Keratinocyte (primary cell): ENCODE measurements around the gene ELOVL6. TPM values are rescaled to one million over a fixed set of nuclear protein-coding genes. Genes with fewer than 3 reads are reported as not detected.

Source experiments
- DNase-seq: peaks from one replicate; pipeline ENCODE4 v3.0.0-alpha.2; 2011; ENCODE audit warnings: low read depth, missing footprints, low spot score
- FAIRE-seq: peaks from 2 replicates; lab custom pipeline; 2011; peaks lifted over from hg19 to GRCh38; lab: Jason Lieb, UNC
- H2AFZ ChIP-seq: 2 replicates; pipeline ENCODE4 v1.6.0; 2012; ENCODE audit warnings: low read length, control low read depth, inconsistent platforms; ENCODE audit not compliant: control insufficient read depth
- H3K27ac ChIP-seq: 2 replicates; pipeline ENCODE4 v1.5.1; 2011; ENCODE audit warnings: low read length; ENCODE audit not compliant: control insufficient read depth, insufficient read depth
- H3K27me3 ChIP-seq: 3 replicates; pipeline ENCODE4 v1.6.0; 2011; ENCODE audit warnings: low read length; ENCODE audit not compliant: control insufficient read depth, insufficient read depth; ENCODE audit errors: extremely low read depth
- H3K36me3 ChIP-seq, 2 experiments: 2 replicates in 1 of 2; 3 replicates in 1 of 2; pipeline ENCODE4 v1.5.1; 2011; ENCODE audit warnings: low read length in 2 of 2, mild to moderate bottlenecking in 1 of 2; ENCODE audit not compliant: control insufficient read depth in 2 of 2, insufficient read depth in 2 of 2; ENCODE audit errors: extremely low read depth in 1 of 2
- H3K4me1 ChIP-seq: 3 replicates; pipeline ENCODE4 v1.5.1; 2011; ENCODE audit warnings: low read length; ENCODE audit not compliant: control insufficient read depth, insufficient read depth; ENCODE audit errors: extremely low read depth
- H3K4me2 ChIP-seq: 3 replicates; pipeline ENCODE4 v1.6.0; 2011; ENCODE audit warnings: low read depth, low read length; ENCODE audit not compliant: control insufficient read depth, insufficient read depth; ENCODE audit errors: extremely low read depth
- H3K4me3 ChIP-seq, 3 experiments: fragments of 200-600 bp in 1 of 3; sonication (generic) in 1 of 3; 2 replicates in 2 of 3; 3 replicates in 1 of 3; pipeline ENCODE4 v1.5.1; 2011 to 2016; ENCODE audit warnings: low read length in 3 of 3, mild to moderate bottlenecking in 3 of 3, control low read depth in 2 of 3, inconsistent platforms in 1 of 3, low read depth in 1 of 3, mixed read lengths in 1 of 3, mixed run types in 1 of 3, moderate library complexity in 1 of 3; ENCODE audit not compliant: control insufficient read depth in 2 of 3, insufficient read depth in 2 of 3; ENCODE audit errors: extremely low read depth in 1 of 3
- H3K79me2 ChIP-seq: 2 replicates; pipeline ENCODE4 v1.6.0; 2012; ENCODE audit warnings: low read length; ENCODE audit not compliant: control insufficient read depth, insufficient read depth
- H3K9ac ChIP-seq: 3 replicates; pipeline ENCODE4 v1.6.0; 2011; ENCODE audit warnings: low read length; ENCODE audit not compliant: control insufficient read depth, insufficient read depth; ENCODE audit errors: extremely low read depth
- H3K9me1 ChIP-seq: 3 replicates; pipeline ENCODE4 v1.6.0; 2011; ENCODE audit warnings: low read length; ENCODE audit not compliant: control insufficient read depth, insufficient read depth; ENCODE audit errors: extremely low read depth
- H3K9me3 ChIP-seq: 2 replicates; pipeline ENCODE4 v1.5.1; 2012; ENCODE audit warnings: low read depth, low read length; ENCODE audit not compliant: control insufficient read depth
- H4K20me1 ChIP-seq: 3 replicates; pipeline ENCODE4 v1.6.0; 2011; ENCODE audit warnings: low read length; ENCODE audit not compliant: control insufficient read depth, insufficient read depth; ENCODE audit errors: extremely low read depth
- EZH2 ChIP-seq: IDR thresholded peaks from one replicate; pipeline ENCODE4 v1.6.1; 2012; ENCODE audit warnings: inconsistent platforms, mild to moderate bottlenecking, low read length, moderate library complexity
- dilution Hi-C: fragments of 300-500 bp; cut with MboI; formaldehyde crosslinking; loops from one replicate; pipeline ENCODE4 v1.7.0; 2020; ENCODE audit warnings: low sequenced_read_pairs; ENCODE audit not compliant: extremely low pct_ligation_motif_present
- polyA plus RNA-seq, 5 experiments: library from polyadenylated mRNA; depleted of rRNA in 3 of 5; stranded (reverse) in 3 of 5; stranded (forward) in 1 of 5; unstranded in 1 of 5; fragments of >200 nt; gene quantifications; 1 replicate in 1 of 5; 2 replicates in 3 of 5; 3 replicates in 1 of 5; pipeline versions ENCODE4 v1.2.1 to v1.2.3, GENCODE V29; 2011 to 2012; ENCODE audit warnings: missing spikeins in 2 of 5, low read depth in 1 of 5, low replicate concordance in 1 of 5
- TF ChIP-seq, protein P1 (sequence below), 3 experiments: IDR thresholded peaks in 1 of 3; conservative IDR thresholded peaks in 1 of 3; optimal IDR thresholded peaks in 1 of 3; 2 replicates in 2 of 3; 3 replicates in 1 of 3; pipeline versions ENCODE3 to v1.5.1; 2011; ENCODE audit warnings: low read length in 3 of 3, mild to moderate bottlenecking in 3 of 3, moderate library complexity in 2 of 3, control low read depth in 1 of 3, inconsistent platforms in 1 of 3; ENCODE audit not compliant: insufficient read depth in 2 of 3; ENCODE audit errors: extremely low read depth in 1 of 3

ELOVL6 gene
- polyA plus RNA-seq, 1 donor (not counting 4 experiments of a cell fraction or from before 2014, with no cell fraction given) = 65.9 TPM

DNA sequence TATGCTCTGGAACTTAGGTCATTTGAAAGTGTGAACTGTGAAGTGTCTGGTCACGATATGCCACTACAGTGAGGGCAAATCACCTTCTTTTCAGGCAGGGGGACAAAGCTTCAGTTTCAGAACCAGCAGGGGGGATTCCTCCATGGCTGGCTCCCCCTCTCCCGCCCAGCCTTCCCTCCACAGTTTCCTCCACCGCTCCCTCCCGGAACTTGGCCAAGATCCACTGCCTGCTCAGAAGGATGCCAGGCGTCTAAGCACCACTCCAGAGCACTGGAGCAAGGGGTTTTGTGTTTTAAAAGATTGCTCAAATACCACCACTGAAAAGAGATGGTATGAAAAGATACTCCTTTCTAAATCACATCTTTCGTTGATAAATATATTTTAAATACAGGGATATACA is 126.9 kb downstream of the ELOVL6 start:
- FAIRE-seq = no peak
- no peaks in the 10 kb centered on the region for H3K9me3 ChIP-seq
- no peaks in the 10 kb centered on the region for H3K27me3 ChIP-seq
- no peak for DNase-seq
- H3K36me3 ChIP-seq = peaks cover 0 to 2% of the 10 kb centered on the region in 2 experiments
- no peaks in the 10 kb centered on the region for H3K4me1 ChIP-seq
- H2AFZ ChIP-seq = no peak overlapping the region
- H3K27ac ChIP-seq = no peak overlapping the region
- H4K20me1 ChIP-seq = no peaks in the 10 kb centered on the region
- no peaks in the 10 kb centered on the region for H3K9me1 ChIP-seq
- TF ChIP-seq, protein P1, sequence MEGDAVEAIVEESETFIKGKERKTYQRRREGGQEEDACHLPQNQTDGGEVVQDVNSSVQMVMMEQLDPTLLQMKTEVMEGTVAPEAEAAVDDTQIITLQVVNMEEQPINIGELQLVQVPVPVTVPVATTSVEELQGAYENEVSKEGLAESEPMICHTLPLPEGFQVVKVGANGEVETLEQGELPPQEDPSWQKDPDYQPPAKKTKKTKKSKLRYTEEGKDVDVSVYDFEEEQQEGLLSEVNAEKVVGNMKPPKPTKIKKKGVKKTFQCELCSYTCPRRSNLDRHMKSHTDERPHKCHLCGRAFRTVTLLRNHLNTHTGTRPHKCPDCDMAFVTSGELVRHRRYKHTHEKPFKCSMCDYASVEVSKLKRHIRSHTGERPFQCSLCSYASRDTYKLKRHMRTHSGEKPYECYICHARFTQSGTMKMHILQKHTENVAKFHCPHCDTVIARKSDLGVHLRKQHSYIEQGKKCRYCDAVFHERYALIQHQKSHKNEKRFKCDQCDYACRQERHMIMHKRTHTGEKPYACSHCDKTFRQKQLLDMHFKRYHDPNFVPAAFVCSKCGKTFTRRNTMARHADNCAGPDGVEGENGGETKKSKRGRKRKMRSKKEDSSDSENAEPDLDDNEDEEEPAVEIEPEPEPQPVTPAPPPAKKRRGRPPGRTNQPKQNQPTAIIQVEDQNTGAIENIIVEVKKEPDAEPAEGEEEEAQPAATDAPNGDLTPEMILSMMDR (optimal IDR thresholded peaks at IDR 0.05 in 1 of 3, IDR thresholded peaks at IDR 0.05 in 1 of 3, conservative IDR thresholded peaks at IDR 0.05 in 1 of 3; ENCODE audit: extremely low read depth in 1 of 3, insufficient read depth in 2 of 3, low read length in 3 of 3) = no peak
- no peak for TF ChIP-seq EZH2
- peaks cover 4% of the 10 kb centered on the region for H3K79me2 ChIP-seq
- dilution Hi-C loops = no loop called here
- H3K9ac ChIP-seq = no peak overlapping the region
- no peak overlapping the region for H3K4me3 ChIP-seq
- no peak overlapping the region for H3K4me2 ChIP-seq

DNA sequence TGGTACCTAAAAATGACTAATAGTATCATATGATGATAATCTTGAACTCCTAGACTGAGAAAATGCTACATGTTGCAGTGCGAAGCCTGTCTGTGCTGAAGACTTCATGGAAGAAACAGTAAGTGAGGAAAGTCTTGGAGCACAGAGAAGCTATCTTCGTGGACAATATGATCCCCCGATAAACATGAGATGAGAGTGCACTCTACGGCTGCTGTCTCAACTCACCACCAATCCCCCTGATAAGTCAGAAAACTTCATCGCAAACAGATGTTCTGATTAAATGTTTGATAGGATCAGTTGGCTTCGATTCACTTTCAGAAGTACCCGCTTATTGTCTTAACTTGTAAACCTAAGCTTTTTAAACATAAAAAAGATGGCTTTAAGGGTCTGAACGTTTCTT is 130.2 kb downstream of the ELOVL6 start:
- FAIRE-seq (no peak), DNase-seq (no peak)
- Histone ChIP-seq H3K9me3 (no peaks in the 10 kb centered on the region), H3K27ac (no peak overlapping the region), H4K20me1 (no peaks in the 10 kb centered on the region), H3K79me2 (peaks cover 2% of the 10 kb centered on the region), H3K9ac (no peak overlapping the region), H2AFZ (no peak overlapping the region), H3K4me1 (no peaks in the 10 kb centered on the region), H3K4me3 (no peak overlapping the region), H3K9me1 (no peaks in the 10 kb centered on the region), H3K36me3 (peaks cover 0 to under 1% of the 10 kb centered on the region in 2 experiments), H3K4me2 (no peak overlapping the region), H3K27me3 (no peaks in the 10 kb centered on the region)
- TF ChIP-seq, protein P1 (optimal IDR thresholded peaks at IDR 0.05 in 1 of 3, IDR thresholded peaks at IDR 0.05 in 1 of 3, conservative IDR thresholded peaks at IDR 0.05 in 1 of 3; ENCODE audit: extremely low read depth in 1 of 3, insufficient read depth in 2 of 3, low read length in 3 of 3) = no peak
- TF ChIP-seq EZH2 = no peak
- dilution Hi-C loops = no loop called here
